HepG2 (cell line): Measurements from ENCODE around the gene CCDC57. TPM values are rescaled to one million over a fixed set of nuclear protein-coding genes. Genes with fewer than 3 reads are reported as not detected.

Experiments used
- AGO1 ChIP-seq: fragments of 200-400 bp; formaldehyde crosslinking; IDR thresholded peaks from 2 replicates; pipeline ENCODE4 v1.6.1; 2017; ENCODE audit warnings: mild to moderate bottlenecking, low read depth, low read length, moderate library complexity; ENCODE audit not compliant: poor library complexity, severe bottlenecking
- FOXP1 ChIP-seq, 2 experiments: fragments of 450-650 bp in 1 of 2; IDR thresholded peaks; 2 replicates each; pipeline ENCODE4 v1.6.1; 2017 to 2018; ENCODE audit warnings: antibody characterized with exemption in 1 of 2
- GATAD2A ChIP-seq: IDR thresholded peaks from 2 replicates; pipeline ENCODE4 v1.6.1; 2016
- HOMEZ ChIP-seq: IDR thresholded peaks from 2 replicates; pipeline ENCODE4 v1.6.1; 2016; ENCODE audit warnings: low read depth
- IRF9 ChIP-seq: sonication (generic); formaldehyde crosslinking; IDR thresholded peaks from 2 replicates; pipeline ENCODE4 v1.8.0; 2022; ENCODE audit warnings: missing genetic modification reagents, mild to moderate bottlenecking, borderline replicate concordance
- ISX ChIP-seq: sonication (generic); formaldehyde crosslinking; conservative IDR thresholded peaks from 2 replicates; pipeline ENCODE4 v1.5.0; 2020; ENCODE audit warnings: missing genetic modification reagents
- KAT7 ChIP-seq: IDR thresholded peaks from 2 replicates; pipeline ENCODE4 v1.6.1; 2018; ENCODE audit warnings: borderline replicate concordance, missing compliant biosample characterization
- KDM4B ChIP-seq: sonication (generic); formaldehyde crosslinking; IDR thresholded peaks from 2 replicates; pipeline ENCODE4 v1.4.0; 2020; ENCODE audit warnings: missing genetic modification reagents
- PCBP1 ChIP-seq: fragments of 200-400 bp; formaldehyde crosslinking; IDR thresholded peaks from 2 replicates; pipeline ENCODE4 v1.6.1; 2017; ENCODE audit warnings: mild to moderate bottlenecking, low read depth, low read length, borderline replicate concordance
- SP1 ChIP-seq, 2 experiments: fragments of 450-650 bp in 1 of 2; sonication (generic) in 1 of 2; formaldehyde crosslinking in 1 of 2; IDR thresholded peaks; 2 replicates each; pipeline versions ENCODE4 v1.4.0 to v1.6.1; 2016 to 2020; ENCODE audit warnings: missing genetic modification reagents in 1 of 2
- U2AF1 ChIP-seq: fragments of 200-400 bp; formaldehyde crosslinking; optimal IDR thresholded peaks from 2 replicates; pipeline ENCODE3; 2017; ENCODE audit warnings: mild to moderate bottlenecking, low read depth, low read length
- ZNF17 ChIP-seq: sonication (generic); formaldehyde crosslinking; IDR thresholded peaks from 2 replicates; pipeline ENCODE4 v1.5.0; 2020; ENCODE audit warnings: mild to moderate bottlenecking, missing genetic modification reagents
- ZNF337 ChIP-seq: sonication (generic); formaldehyde crosslinking; IDR thresholded peaks from 2 replicates; pipeline ENCODE4 v1.5.1; 2020; ENCODE audit warnings: missing genetic modification reagents, low read depth, mild to moderate bottlenecking, borderline replicate concordance
- ZNF33A ChIP-seq: sonication (generic); formaldehyde crosslinking; IDR thresholded peaks from 2 replicates; pipeline ENCODE4 v1.5.1; 2020; ENCODE audit warnings: missing genetic modification reagents, mild to moderate bottlenecking, moderate library complexity, borderline replicate concordance
- ZNF652 ChIP-seq: IDR thresholded peaks from 2 replicates; pipeline ENCODE4 v1.6.1; 2016; ENCODE audit warnings: low read depth, borderline replicate concordance
- polyA plus RNA-seq, 8 experiments: library from polyadenylated mRNA; depleted of rRNA in 3 of 8; stranded (reverse) in 7 of 8; unstranded in 1 of 8; fragments of >200 nt; fragmentation: Illumina TruSeq in 4 of 8; extraction: Trizol in 4 of 8; gene quantifications; 2 replicates each; pipeline versions ENCODE4 v1.2.1 to v1.2.3, GENCODE V29; 2011 to 2016; ENCODE audit warnings: low read depth in 4 of 8, missing spikeins in 1 of 8, mixed read lengths in 1 of 8; ENCODE audit not compliant: insufficient read depth in 1 of 8
- total RNA-seq, 5 experiments: library from RNA; depleted of rRNA; stranded (reverse); fragments of >200 nt; fragmentation: Illumina TruSeq; extraction: Trizol; gene quantifications; 2 replicates each; pipeline ENCODE4 v1.2.3, GENCODE V29; 2016; ENCODE audit warnings: low read depth in 1 of 5
- TF ChIP-seq, protein P1 (sequence below): sonication (generic); formaldehyde crosslinking; IDR thresholded peaks from 2 replicates; pipeline ENCODE4 v1.9.0; 2021; ENCODE audit warnings: missing genetic modification reagents, mild to moderate bottlenecking, borderline replicate concordance

The CCDC57 gene
- total and polyA plus RNA-seq, 2 of the 13 experiments (the other 11 are each of a cell fraction or from before 2014, with no cell fraction given) = 59.3 to 59.9 TPM

DNA sequence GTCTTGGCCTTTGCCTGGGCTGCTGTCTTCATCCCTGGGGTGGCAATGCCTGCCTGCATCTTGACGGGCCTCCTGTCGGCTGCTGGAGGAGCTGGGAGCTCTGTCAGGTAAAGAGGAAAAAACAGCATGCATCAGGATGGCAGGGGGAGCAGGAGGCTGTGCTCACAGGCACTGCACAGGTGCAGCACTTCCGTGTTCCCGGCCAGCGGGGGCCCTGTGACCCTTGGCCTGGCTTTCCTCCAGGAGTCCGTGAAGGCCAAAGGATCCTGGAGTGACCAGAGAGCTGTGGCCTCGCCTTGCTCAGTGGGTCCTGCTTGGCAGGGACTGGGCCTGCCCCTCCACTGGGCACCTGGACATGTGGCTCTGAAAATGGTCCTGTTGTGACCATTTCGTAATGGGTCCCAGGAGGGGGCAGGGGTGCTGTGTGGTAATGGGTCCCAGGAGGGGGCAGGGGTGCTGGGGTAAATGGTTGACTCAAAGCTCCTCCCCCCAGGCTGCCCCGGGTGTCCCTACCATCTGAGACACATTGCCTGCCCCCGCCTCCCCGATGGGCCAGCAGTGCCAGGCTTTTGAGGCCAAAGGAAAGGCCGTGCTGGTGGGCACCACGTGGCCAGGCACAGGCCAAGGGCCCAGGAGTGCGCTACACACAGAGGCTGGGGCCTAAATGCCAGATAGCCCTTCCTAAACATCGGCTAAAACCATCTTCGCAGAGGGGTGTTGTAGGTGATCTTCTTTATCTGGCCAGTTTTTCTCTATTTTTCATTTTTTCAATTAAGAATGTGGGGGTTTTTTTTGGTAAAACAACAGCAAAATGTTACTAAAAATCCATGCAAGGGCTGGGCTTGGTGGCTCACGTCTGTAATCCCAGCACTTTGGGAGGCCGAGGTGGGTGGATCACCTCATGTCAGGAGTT, 110.6 kb downstream of the CCDC57 start (continued):
- TF ChIP-seq ZNF652 (CRISPR knock-in tag) (no peak), U2AF1 (peak; percentile 46), PCBP1 (peak; percentile 59; the same call in 1 of the 2 replicates), AGO1 (peak; percentile 53), HOMEZ (CRISPR knock-in tag) (peak; percentile 12; the same call in 1 of the 2 replicates), IRF9 (CRISPR knock-in tag) (no peak), ZNF17 (no peak), FOXP1 (IDR thresholded peaks at IDR 0.05) (no peak), FOXP1 (CRISPR knock-in tag; IDR thresholded peaks at IDR 0.05) (peak; percentile 41), KDM4B (peak; percentile 26; the same call in 1 of the 2 replicates), ZNF33A (0 out of 2 replicates have a peak, but pooled peaks have one; percentile 65), ISX (CRISPR knock-in tag) (no peak), SP1 (IDR thresholded peaks at IDR 0.05) (no peak), SP1 (CRISPR knock-in tag; IDR thresholded peaks at IDR 0.05) (peak; percentile 35; the same call in 1 of the 2 replicates), KAT7 (CRISPR knock-in tag) (no peak; the same call in none of the 2 replicates), ZNF337 (CRISPR knock-in tag) (no peak), GATAD2A (CRISPR knock-in tag) (peak; percentile 91)
- TF ChIP-seq, protein P1, sequence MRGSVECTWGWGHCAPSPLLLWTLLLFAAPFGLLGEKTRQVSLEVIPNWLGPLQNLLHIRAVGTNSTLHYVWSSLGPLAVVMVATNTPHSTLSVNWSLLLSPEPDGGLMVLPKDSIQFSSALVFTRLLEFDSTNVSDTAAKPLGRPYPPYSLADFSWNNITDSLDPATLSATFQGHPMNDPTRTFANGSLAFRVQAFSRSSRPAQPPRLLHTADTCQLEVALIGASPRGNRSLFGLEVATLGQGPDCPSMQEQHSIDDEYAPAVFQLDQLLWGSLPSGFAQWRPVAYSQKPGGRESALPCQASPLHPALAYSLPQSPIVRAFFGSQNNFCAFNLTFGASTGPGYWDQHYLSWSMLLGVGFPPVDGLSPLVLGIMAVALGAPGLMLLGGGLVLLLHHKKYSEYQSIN (CRISPR knock-in tag) = no peak
